NCI-H226 (cell line): ENCODE measurements around the gene PLPP1.

Source experiments
- DNase-seq: peaks from one replicate; pipeline ENCODE4 v3.0.0-alpha.2; 2015

Gene PLPP1

GRCh38 chr5:55502759-55503158, 32.0 kb downstream of the PLPP1 start:
- DNase-seq, result no peak

- no peak for DNase-seq
Measured at GRCh38 chr5:55498457-55498856, 36.3 kb downstream of the PLPP1 start.

GRCh38 chr5:55497712-55498111, 37.1 kb downstream of the PLPP1 start:
- DNase-seq, result no peak

GRCh38 chr5:55495216-55495615, 39.5 kb downstream of the PLPP1 start:
- no peak for DNase-seq

- DNase-seq, result no peak
Measured at GRCh38 chr5:55492449-55492848, 42.3 kb downstream of the PLPP1 start.

GRCh38 chr5:55485073-55485472, 49.7 kb downstream of the PLPP1 start:
- DNase-seq, result no peak

- DNase-seq, result no peak
Measured at GRCh38 chr5:55484531-55484930, 50.2 kb downstream of the PLPP1 start.

GRCh38 chr5:55483885-55484284, 50.9 kb downstream of the PLPP1 start:
- DNase-seq, result no peak

- no peak for DNase-seq
Measured at GRCh38 chr5:55481293-55481855, 53.4 kb downstream of the PLPP1 start.

GRCh38 chr5:55480781-55481180, 54.0 kb downstream of the PLPP1 start:
- no peak for DNase-seq

- DNase-seq, result no peak
Measured at GRCh38 chr5:55472642-55473041, 62.1 kb downstream of the PLPP1 start.

GRCh38 chr5:55471468-55471867, 63.3 kb downstream of the PLPP1 start:
- no peak for DNase-seq

GRCh38 chr5:55470282-55470681, 64.5 kb downstream of the PLPP1 start:
- no peak for DNase-seq

GRCh38 chr5:55469839-55470238, 64.9 kb downstream of the PLPP1 start:
- no peak for DNase-seq

GRCh38 chr5:55467862-55468551, 66.8 kb downstream of the PLPP1 start:
- no peak for DNase-seq

- DNase-seq, result no peak
Measured at GRCh38 chr5:55463613-55464012, 71.2 kb downstream of the PLPP1 start.

- DNase-seq, result no peak
Measured at GRCh38 chr5:55459572-55459971, 75.2 kb downstream of the PLPP1 start.

- DNase-seq, result peak; percentile 26
Measured at GRCh38 chr5:55456216-55456895, 78.4 kb downstream of the PLPP1 start.

- no peak for DNase-seq
Measured at GRCh38 chr5:55454282-55454681, 80.5 kb downstream of the PLPP1 start.

- no peak for DNase-seq
Measured at GRCh38 chr5:55453211-55453610, 81.6 kb downstream of the PLPP1 start.

- DNase-seq, result no peak
Measured at GRCh38 chr5:55451976-55452375, 82.8 kb downstream of the PLPP1 start.

- no peak for DNase-seq
Measured at GRCh38 chr5:55450050-55450765, 84.6 kb downstream of the PLPP1 start.

- no peak for DNase-seq
Measured at GRCh38 chr5:55446640-55447351, 88.0 kb downstream of the PLPP1 start.
